ENCODE results near the gene RSPH9.

RSPH9 gene

DNA sequence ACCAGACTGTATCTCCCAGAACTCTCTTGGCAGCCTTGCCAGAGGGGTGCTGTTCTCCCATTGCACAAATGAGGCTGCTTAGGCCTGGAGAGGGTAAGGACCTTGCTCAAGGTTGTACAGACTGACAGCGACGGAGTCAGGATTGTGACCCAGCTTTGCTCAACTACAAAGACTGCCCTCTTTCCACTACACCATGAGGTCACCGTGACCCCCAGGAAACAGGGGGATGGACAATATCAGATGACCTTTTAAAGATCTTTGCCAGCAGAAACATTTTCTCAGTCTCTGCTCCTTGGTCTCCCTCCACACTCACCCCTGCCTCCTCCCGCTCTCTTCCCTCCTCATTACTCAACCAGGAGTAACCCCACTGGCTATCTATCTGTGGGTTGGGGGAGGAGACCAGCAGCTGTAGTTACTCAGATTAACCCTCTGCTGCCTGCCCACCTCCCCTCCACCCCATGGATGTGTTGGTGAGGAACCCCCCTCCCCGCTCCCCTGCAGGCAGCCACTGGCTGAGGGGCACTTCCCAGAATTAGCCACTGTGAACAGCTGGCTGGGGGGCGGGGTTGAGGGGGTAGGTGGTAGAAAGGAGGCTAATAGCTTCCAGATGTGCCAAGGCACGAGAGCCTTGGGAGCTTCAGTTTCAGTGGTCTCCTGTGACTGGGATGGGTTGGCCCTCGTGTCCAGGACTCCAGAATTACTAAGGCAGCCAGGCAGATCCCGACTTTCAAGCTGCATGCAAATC lies 69.6 kb downstream of the RSPH9 start:
- DNase-seq, result no peak

DNA sequence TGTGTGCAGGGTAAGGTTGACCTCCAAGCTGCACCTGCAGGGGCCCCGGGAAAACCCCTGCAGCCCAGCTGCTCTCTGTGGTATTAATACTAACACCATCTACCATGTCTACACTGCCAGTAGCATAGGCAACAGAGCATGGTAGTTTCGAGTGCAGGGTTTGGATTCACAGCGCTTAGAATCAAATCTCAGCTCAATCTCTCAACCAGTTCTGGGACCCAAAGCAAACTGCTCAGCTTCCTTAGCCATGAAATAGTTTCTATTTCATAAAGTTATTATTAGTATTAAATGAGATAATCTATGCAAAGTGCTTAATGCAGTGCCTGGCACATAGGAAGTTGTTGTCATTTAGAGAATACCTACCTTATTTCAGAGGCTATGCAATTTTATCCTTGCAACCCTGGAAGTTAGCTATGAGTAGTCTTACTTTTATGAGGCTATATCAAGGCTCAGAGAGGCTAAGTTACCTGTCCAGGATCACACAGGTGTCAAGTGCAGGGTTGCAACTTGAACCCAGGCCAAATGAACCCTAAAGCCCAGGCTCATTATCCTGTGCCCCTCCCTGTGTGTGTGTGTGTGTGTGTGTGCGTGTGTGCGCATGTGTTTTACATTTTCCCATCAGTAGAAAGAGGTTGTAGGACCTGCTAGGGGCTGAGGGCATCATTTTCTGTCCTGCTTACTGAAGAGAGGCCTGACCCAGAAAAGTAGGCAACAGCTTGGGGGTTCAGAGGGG lies 70.4 kb downstream of the RSPH9 start:
- peak; percentile 19 to 26 for DNase-seq

DNA sequence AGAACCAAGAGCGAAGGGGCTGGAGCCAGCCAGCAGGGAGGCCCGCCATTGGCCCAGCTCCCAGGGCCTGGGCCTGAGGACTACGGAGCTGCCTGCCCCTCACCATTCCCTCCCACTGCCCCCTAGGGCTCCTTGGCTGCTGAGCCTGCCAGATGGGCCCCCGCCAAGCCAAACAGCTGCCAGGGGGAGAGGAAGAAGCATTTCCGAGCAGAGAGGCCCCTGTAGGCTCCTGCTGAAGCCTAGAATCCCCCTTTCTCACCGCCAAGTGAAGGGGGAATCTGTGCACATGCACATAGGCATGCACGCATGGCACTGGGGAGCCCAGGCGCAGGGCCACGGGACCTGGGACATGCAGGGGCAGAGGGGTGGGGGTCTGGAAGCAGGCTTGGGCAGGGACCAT lies 71.3 kb downstream of the RSPH9 start:
- DNase-seq, result no peak

DNA sequence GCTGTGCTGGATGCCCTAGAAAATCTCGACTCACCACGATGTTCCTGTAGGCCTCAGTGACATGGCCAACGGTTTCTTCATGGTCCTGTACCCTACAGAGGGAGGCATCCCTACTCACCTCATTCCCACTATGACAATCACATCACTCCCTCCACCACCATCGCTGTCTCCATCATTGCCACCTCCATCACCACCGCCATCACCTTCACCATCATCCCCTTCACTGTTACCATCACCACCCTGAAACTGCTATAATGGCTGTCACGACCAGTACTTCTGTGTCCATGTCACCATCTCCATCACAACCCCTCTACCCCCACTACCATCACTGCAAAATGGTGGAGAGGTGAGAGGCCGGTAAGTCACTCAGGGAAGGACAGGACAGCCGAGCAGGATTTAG lies 72.6 kb downstream of the RSPH9 start:
- no peak for DNase-seq

DNA sequence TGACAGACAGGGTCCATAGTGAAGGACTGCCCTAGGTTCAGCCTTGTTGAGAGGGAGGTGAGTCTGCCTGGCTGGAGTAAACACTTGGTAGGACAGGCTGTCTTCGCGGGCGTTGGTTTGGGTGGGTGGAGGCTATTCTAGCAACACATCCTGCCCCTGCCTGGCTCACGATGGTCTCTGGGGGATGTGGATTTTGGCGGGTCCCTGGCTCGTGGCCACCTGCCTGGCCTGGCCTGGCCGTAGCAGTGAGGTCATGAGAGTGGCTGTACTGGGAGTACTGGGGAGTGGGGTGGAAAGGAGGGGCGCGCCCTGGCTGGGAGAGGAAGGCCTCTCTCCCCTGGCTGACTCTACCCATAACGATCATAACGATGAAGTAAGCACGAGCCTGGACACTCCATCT lies 73.0 kb downstream of the RSPH9 start:
- no peak for DNase-seq

DNA sequence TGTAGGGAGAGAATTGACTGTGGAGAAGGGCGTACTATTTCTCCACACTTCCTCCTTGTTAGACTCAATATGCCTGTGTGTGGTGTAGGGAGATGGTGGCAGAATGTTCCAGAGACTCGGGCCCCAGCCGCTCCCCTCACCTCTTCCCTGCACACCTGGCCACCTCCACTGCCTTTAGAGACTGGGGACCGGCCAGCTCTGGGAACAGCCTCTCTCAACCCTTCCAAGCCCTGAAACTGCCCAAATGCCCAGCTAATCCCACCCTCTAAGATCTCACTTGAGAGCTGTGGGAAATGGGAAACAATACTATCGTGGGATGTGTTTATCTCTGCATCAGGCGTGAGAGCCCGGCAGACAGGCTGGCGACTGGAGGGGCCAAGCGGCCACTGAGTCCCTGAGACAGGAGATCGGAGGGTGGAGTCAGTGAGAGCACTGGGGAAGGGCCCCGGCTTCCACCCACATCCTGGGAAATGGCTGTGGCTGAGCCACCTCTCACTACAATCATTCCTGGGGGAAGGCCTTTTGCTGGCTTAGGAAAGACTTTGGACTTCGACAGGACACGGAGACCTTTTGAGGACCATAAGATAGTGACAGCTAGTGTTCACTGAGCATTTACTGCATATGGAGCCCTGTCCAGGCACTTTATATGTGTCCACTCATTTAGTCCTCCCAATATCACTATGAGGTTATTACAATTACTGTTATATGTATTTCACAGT lies 73.7 kb downstream of the RSPH9 start:
- no peak for DNase-seq

DNA sequence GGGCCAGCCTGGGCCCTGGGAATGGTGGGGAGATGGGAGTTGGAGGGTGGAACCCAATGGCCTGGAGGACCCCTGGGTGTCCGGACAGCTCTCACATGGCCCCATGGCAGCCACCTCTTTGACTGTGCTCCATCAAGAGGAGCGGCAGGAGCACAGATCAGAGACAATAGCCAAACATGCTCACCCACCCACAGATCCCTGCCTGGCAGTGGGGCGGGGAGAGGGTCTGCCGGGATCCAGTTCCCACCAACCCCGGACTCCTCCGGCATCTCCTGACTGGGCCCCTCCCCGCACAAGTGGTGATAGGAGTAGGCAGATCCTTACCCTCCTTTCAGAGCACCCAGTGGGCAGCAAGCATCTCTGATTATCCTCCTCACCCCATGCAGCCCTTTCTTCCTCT lies 74.7 kb downstream of the RSPH9 start:
- DNase-seq, result no peak

DNA sequence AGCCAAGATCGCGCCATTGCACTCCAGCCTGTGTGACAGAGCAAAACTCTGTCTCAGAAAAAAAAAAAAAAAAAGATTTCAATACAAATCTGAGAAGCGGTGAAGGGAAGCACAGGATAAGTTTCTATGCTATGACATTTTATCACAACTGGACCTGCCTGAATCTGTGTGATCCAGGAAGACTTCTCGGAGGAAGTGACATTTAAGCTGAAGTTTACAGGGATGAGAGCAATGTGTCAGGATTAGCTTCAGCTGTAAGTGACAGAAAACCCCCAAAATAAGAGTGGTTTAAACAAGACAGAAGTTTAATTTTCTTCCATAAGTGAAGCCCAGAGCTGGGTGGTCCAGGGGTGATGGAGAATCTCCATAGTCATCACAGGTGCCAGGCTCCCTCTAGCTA lies 76.2 kb downstream of the RSPH9 start:
- DNase-seq, result no peak

All from SHP77 (cell line).